Activated T-helper 17 cell treated with anti-CD3 and anti-CD28 coated beads, Interleukin-2, amount 50 U/mL, for 72 hours (primary cell): ENCODE results near the gene RALGAPA1. TPM values are rescaled to one million over a fixed set of nuclear protein-coding genes. Genes with fewer than 3 reads are reported as not detected.

Experiments
- ATAC-seq: fragments of 150-1000 bp; cut with Tn5 transposase; replicated peaks from 2 replicates; pipeline ENCODE4 v1.10.0; 2021; ENCODE audit warnings: mild to moderate bottlenecking, moderate library complexity
- H3K27ac Mint-ChIP-seq: one replicate; pipeline ENCODE4 v1.8.0; 2022; ENCODE audit warnings: mixed read lengths
- H3K27me3 Mint-ChIP-seq: one replicate; pipeline ENCODE4 v1.8.0; 2022; ENCODE audit warnings: mixed read lengths
- H3K36me3 Mint-ChIP-seq: one replicate; pipeline ENCODE4 v1.8.0; 2022; ENCODE audit warnings: low read depth, mild to moderate bottlenecking, mixed read lengths
- H3K4me1 Mint-ChIP-seq: one replicate; pipeline ENCODE4 v1.8.0; 2022; ENCODE audit warnings: mixed read lengths
- H3K4me3 Mint-ChIP-seq: one replicate; pipeline ENCODE4 v1.8.0; 2022; ENCODE audit warnings: mild to moderate bottlenecking, mixed read lengths
- H3K9me3 Mint-ChIP-seq: one replicate; pipeline ENCODE4 v1.8.0; 2022; ENCODE audit warnings: mixed read lengths
- total RNA-seq, 2 donors: library from RNA; stranded (reverse); gene quantifications; one replicate each; pipeline ENCODE4 v1.2.3, GENCODE V29; 2022

RALGAPA1 gene
- total RNA-seq, 2 donors from 2014 or later, result 32.8 to 36.5 TPM

DNA sequence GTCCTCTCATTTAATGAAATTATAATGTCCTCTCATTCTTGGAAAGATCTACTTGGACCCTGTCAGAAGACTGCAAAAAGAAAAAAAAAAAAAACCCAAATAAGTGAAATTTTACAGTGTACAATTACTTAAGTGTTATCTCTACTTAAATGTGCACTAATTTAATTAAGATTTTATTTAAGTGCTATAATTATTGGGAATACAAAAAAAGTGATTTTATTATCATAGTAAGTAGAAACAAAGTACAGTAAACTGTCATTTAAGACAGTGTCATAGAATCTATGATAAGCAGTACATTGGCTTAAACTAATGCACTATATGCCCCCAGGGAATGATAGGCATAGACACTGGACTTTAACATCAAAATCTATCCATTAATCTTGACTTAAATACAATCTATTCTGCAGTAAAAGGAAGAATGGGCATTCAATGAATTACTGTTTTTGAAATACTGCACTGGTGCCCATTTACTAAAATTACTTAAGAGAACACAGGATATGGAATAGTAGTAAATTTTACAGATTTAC, 251.8 kb downstream of the RALGAPA1 start:
- Mint-ChIP-seq H3K36me3 (no peaks in the 10 kb centered on the region), H3K27ac (no peak overlapping the region), H3K27me3 (no peaks in the 10 kb centered on the region), H3K9me3 (no peaks in the 10 kb centered on the region), H3K4me1 (no peaks in the 10 kb centered on the region), H3K4me3 (no peak overlapping the region)
- ATAC-seq, result no peak

DNA sequence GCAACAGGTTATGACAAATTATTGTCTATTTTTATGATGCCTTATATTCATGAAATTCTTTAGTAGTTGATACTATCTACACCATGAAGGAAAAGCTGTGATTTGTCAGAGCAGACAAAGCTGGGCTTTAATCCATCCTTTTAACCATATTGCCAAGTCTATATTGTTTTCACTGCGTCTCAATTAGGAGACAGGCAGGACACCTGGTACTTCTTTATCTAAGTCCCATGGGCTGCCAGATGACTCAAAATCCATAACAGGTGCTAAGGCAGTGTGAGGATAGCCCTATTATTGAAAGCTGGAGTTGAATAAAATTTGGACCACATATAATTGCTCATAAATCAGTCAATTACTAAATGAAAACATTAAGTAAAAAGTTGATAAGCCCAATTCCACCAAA, 252.5 kb downstream of the RALGAPA1 start:
- Mint-ChIP-seq H3K9me3 (no peaks in the 10 kb centered on the region), H3K4me3 (no peak overlapping the region), H3K4me1 (no peaks in the 10 kb centered on the region), H3K27me3 (no peaks in the 10 kb centered on the region), H3K36me3 (no peaks in the 10 kb centered on the region), H3K27ac (no peak overlapping the region)
- no peak for ATAC-seq

DNA sequence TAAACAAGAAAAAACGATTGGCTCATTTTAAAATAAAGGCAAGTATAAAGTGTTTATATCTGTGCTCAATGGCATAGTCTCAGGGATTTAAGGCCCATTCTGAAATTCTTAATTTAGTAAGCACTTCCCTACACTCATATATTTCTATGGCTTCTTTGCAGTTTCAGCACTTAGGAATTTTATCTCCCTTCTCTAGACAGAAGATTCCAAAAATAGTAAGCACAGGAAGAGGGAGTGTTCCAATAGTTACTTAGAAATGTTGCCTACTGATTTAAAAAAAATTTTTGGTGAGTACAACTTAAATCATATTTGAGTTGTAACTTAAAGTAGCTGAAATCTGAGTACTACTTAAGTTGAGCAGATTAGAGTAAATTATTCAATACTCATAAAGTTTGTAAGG, 255.3 kb downstream of the RALGAPA1 start:
- Mint-ChIP-seq H3K9me3 (no peaks in the 10 kb centered on the region), H3K36me3 (peaks cover 8% of the 10 kb centered on the region), H3K27me3 (no peaks in the 10 kb centered on the region), H3K4me1 (no peaks in the 10 kb centered on the region), H3K4me3 (no peak overlapping the region), H3K27ac (no peak overlapping the region)
- ATAC-seq, result no peak

DNA sequence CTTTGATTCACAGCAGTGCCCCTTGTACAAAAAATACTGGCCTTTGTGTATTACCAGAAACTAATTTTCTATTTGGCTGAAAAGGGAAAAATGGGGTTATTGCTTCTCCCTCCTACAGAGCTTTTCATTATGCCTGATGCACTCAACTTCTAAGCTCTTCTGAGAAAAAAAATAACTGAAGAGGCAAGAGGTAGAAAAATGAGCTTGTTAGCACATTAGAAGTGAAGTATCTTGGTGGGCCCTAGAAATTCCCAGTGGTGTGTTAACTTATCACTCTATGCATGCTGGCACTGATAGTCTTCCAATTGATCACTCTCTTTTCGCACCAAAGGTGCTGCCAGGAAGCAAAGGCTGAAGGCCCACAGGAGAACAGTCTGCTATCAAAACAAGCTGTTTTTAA, 258.0 kb downstream of the RALGAPA1 start:
- H3K9me3 Mint-ChIP-seq, result no peaks in the 10 kb centered on the region
- no peak overlapping the region for H3K4me3 Mint-ChIP-seq
- H3K4me1 Mint-ChIP-seq, result no peaks in the 10 kb centered on the region
- peaks cover 17% of the 10 kb centered on the region for H3K36me3 Mint-ChIP-seq
- ATAC-seq, result no peak
- no peak overlapping the region for H3K27ac Mint-ChIP-seq
- no peaks in the 10 kb centered on the region for H3K27me3 Mint-ChIP-seq

DNA sequence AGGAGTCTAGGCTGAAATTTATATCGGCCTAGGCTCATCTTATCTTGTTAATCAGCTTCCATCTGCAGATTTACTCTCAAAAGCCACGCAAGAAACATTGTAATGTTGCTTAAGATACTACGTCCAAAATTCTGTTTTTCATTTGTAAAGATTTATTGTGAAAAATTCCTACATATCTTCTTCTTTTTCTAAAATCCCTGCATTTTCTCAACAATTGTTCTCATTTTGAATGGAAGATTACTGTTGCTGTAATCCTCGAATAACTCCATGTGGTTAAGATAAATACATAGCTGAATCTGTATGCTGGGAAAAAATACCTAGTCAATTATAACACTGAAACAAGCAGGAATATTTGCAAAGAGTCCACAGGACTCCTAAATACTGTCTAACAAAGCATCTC, 259.5 kb downstream of the RALGAPA1 start:
- Mint-ChIP-seq H3K9me3 (no peaks in the 10 kb centered on the region), H3K4me1 (no peaks in the 10 kb centered on the region)

DNA sequence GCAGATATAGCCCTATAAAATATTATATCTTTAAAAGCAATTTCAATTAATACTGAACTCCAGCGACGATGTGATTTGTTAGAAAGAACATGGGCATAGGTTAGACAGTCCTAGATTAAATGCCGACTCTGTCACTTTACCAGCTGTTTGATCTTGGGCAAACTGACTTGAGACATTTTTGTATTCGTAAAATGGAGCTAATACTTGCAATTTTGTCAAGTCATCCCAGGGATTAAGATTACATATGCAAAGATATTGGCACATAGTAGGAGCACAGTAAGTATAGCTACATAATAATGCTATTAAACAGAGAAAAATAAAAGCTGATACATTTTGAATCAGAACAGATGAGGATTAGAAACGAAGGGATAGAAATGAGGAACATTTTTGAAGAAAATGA, 266.1 kb downstream of the RALGAPA1 start:
- Mint-ChIP-seq H3K27ac (no peak overlapping the region), H3K27me3 (no peaks in the 10 kb centered on the region), H3K4me3 (no peak overlapping the region), H3K36me3 (peaks cover 13% of the 10 kb centered on the region), H3K4me1 (no peaks in the 10 kb centered on the region), H3K9me3 (no peaks in the 10 kb centered on the region)
- ATAC-seq, result no peak

More for the DNA sequence above, 259.5 kb downstream of the RALGAPA1 start:
- H3K36me3 Mint-ChIP-seq, result peaks cover 17% of the 10 kb centered on the region
- H3K27ac Mint-ChIP-seq, result no peak overlapping the region
- ATAC-seq, result no peak
- H3K27me3 Mint-ChIP-seq, result no peaks in the 10 kb centered on the region
- H3K4me3 Mint-ChIP-seq, result no peak overlapping the region

DNA sequence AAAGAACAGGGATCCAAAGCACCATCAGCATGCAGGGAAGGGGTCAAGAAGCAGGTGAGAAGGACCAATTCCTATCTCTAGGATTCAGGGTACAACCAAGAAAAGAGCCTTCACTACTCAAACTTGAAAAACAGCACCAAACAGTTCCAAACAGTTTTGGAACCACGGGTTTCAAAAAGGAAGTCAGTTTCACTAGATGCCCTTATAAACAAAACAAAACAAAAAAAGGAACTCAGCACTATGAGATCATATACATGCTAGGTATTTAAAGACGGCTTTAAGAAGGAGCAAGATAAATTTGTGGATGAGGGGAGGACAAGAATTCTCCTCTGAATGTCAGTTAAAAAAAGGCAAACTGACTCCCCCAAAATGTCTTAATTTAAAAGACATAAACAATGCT, 269.1 kb downstream of the RALGAPA1 start:
- Mint-ChIP-seq H3K27me3 (peaks cover 8% of the 10 kb centered on the region), H3K27ac (no peak overlapping the region), H3K4me1 (no peaks in the 10 kb centered on the region), H3K9me3 (no peaks in the 10 kb centered on the region), H3K4me3 (no peak overlapping the region), H3K36me3 (peaks cover 23% of the 10 kb centered on the region)
- no peak for ATAC-seq

DNA sequence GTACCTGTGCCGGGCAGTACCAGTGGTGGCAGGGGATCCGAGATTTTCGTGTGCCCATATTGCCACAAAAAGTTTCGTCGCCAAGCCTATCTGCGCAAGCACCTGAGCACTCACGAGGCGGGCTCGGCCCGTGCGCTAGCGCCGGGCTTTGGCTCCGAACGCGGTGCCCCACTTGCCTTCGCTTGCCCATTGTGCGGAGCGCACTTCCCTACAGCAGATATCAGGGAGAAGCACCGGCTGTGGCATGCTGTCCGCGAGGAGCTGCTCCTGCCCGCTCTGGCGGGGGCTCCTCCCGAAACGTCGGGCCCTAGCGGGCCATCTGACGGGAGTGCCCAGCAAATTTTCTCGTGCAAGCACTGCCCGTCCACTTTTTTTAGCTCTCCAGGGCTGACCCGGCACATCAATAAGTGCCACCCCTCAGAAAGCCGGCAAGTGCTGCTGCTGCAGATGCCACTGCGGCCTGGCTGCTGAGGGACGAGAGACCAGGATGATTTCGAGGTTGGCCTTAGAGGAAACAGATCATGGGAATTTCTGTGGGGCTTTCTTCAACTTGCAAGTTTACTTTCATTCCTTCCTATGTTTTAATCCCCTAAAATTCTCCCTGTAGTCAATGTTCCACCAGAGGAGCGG, 273.5 kb downstream of the RALGAPA1 start:
- Mint-ChIP-seq H3K27ac (no peak overlapping the region), H3K4me1 (peaks cover 6% of the 10 kb centered on the region), H3K4me3 (peak overlapping the region; percentile 65), H3K27me3 (peaks cover 30% of the 10 kb centered on the region), H3K9me3 (no peaks in the 10 kb centered on the region), H3K36me3 (peaks cover 23% of the 10 kb centered on the region)
- ATAC-seq, result no peak

DNA sequence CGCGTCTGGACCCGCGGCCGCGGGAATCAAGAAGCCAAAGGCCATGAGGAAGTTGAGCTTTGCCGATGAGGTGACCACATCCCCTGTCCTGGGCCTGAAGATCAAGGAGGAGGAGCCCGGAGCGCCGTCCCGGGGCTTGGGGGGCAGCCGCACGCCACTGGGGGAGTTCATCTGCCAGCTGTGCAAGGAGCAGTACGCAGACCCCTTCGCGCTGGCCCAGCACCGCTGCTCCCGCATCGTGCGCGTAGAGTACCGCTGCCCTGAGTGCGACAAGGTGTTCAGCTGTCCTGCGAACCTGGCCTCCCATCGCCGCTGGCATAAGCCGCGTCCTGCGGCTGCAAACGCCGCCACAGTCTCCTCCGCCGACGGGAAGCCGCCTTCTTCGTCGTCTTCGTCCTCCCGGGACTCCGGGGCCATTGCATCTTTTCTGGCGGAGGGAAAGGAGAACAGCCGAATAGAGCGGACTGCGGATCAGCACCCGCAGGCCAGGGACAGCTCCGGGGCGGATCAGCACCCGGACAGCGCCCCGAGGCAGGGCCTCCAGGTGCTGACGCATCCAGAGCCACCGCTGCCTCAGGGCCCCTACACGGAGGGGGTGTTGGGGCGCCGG, 274.1 kb downstream of the RALGAPA1 start:
- H3K4me1 Mint-ChIP-seq, result peaks cover 6% of the 10 kb centered on the region
- H3K9me3 Mint-ChIP-seq, result no peaks in the 10 kb centered on the region
- H3K36me3 Mint-ChIP-seq, result peaks cover 22% of the 10 kb centered on the region
- peak; percentile 54 for ATAC-seq
- H3K27ac Mint-ChIP-seq, result no peak overlapping the region
- H3K4me3 Mint-ChIP-seq, result peak overlapping the region; percentile 65
- peaks cover 36% of the 10 kb centered on the region for H3K27me3 Mint-ChIP-seq

DNA sequence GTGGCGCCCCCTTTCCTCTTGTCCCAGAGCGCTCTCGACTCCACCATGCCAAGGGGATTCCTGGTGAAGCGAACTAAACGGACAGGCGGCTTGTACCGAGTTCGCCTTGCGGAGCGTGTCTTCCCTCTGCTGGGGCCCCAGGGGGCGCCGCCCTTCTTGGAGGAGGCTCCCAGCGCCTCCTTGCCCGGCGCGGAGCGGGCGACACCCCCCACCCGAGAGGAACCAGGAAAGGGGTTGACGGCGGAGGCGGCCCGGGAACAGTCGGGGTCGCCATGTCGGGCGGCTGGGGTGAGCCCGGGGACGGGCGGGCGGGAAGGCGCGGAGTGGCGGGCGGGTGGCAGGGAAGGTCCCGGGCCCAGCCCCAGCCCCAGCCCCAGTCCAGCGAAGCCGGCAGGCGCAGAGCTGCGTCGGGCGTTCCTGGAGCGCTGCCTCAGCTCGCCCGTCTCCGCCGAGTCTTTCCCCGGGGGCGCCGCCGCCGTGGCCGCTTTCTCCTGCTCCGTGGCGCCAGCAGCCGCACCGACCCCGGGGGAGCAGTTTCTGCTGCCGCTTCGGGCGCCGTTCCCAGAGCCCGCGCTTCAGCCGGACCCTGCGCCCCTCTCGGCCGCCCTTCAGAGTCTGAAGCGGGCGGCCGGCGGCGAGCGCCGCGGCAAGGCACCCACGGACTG, 274.8 kb downstream of the RALGAPA1 start:
- H3K27ac Mint-ChIP-seq, result no peak overlapping the region

DNA sequence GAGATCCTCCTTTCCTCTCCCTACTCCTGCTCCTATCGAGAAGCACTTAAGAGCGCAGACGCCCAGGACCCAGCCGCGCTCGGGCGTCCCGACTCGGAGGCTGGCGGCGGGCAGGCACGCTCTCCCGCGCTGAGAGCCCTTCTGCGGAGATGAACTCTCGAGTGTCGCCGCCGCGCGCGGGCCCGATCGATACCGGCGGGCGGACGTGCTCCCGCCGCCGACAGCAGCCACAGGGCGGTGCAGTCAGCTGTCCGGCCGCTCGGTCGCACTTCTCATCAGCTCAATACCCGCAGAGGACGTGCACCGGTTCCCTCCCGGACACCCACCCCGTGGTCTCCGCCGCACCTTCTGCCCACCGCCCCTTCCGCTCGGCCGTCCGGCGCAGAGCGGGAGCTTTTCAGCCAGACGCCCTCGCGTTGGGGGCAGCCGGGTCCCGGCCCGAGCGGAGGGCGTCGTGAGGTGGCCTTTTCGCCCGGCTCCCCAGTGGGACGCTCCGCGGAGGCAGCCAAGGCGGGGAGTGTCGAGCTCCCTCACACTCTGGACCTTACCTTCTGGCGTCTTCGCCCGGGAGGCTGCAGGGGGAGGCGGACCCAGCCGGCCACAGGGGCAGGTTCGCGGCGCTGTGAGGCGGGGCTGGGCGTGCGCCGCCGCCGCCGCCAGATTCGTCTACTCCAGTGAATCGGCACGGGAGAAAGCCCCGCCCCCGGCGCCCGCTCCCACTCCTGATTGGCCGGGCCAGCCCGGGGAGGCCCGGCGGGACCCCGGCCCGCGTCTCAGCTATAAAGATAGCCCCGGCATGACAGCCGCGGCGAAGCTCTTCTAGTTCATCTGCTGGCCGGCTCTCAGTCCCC, 275.5 kb downstream of the RALGAPA1 start, which contains the start of gene INSM2:
INSM2 (plus strand) TSS at position 808 of the 851 bp plus-strand sequence. CDS start 89 bp downstream, outside the sequence.
- Mint-ChIP-seq H3K9me3 (no peaks in the 10 kb centered on the region), H3K4me1 (peaks cover 6% of the 10 kb centered on the region), H3K36me3 (peaks cover 15% of the 10 kb centered on the region), H3K27me3 (peaks cover 50% of the 10 kb centered on the region), H3K4me3 (peak within 1 kb of the TSS; percentile 65), H3K27ac (no peak within 1 kb of the TSS)
- ATAC-seq, result peak; percentile 87

More for the DNA sequence above, 274.8 kb downstream of the RALGAPA1 start:
- Mint-ChIP-seq H3K27me3 (peaks cover 42% of the 10 kb centered on the region), H3K36me3 (peaks cover 15% of the 10 kb centered on the region), H3K9me3 (no peaks in the 10 kb centered on the region), H3K4me3 (peak overlapping the region; percentile 65), H3K4me1 (peaks cover 6% of the 10 kb centered on the region)
- peak; percentile 24 for ATAC-seq

DNA sequence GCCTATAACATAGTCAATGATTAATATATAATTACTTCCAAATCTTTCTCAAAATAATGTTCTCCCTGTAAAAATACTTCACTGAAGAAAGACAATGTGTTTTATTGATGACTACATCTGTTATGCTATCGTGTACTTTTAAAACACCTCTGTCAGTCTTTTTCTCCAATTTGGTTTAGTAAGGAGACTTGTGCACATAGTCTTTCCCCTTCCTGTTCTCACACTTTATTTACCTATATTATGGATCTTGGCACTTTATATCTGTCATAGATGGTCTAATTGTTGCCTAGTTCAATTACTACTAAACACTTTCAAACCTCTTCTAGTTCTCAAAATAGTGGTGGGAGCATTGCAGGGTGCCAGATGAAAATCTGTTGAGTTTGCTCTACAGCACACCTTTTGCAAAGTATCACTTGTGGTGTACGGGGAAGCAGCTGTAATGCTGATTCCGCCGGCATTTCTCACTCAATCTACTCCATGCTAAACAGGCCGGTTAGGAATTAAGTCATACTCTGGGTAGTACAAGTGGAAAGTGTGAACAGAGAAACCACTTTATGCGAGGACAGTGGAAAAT, 276.2 kb downstream of the RALGAPA1 start:
- H3K9me3 Mint-ChIP-seq, result no peaks in the 10 kb centered on the region
- peaks cover 57% of the 10 kb centered on the region for H3K27me3 Mint-ChIP-seq
- H3K27ac Mint-ChIP-seq, result no peak overlapping the region
- peaks cover 6% of the 10 kb centered on the region for H3K4me1 Mint-ChIP-seq
- peak overlapping the region; percentile 61 for H3K4me3 Mint-ChIP-seq
- peaks cover 10% of the 10 kb centered on the region for H3K36me3 Mint-ChIP-seq
- no peak for ATAC-seq

DNA sequence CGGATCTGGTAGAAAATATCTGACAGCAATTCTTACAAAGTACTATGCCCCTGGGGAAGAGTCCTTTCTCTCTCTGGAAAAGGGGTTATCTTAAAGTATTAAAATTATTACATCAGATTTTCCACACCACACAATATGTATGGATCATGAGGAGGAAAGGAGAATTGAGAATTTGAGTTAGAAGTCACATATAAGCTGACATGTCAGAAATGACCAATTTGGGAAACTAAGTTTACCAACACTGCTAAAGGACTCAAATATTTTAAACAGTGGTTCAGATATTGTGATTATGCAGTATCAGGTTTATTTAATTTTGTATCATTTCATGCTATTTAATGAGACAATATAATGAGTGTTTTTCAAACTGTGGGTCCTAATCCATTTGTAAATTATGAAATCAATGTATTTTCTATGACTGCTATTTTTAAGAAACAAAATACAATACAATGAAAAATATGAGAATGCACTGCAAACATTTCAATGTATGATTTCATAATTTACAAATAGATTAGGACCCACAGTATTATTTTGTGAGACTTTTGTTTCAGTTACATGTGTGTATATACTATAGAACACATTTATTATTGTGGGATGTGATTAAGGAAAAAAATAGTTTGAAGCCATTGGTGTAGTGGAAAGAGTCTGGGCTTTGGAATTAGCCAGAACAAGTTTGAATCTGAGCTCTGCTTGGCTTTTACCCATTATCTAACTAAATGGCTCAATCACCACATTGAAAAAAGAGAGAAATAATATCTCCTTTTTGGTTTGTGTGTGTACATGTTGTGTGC, 276.9 kb downstream of the RALGAPA1 start:
- H3K4me1 Mint-ChIP-seq, result peaks cover 6% of the 10 kb centered on the region
- no peak overlapping the region for H3K27ac Mint-ChIP-seq
- H3K4me3 Mint-ChIP-seq, result peak overlapping the region; percentile 61
- peaks cover 4% of the 10 kb centered on the region for H3K36me3 Mint-ChIP-seq
- H3K27me3 Mint-ChIP-seq, result peaks cover 58% of the 10 kb centered on the region
- no peak for ATAC-seq
- no peaks in the 10 kb centered on the region for H3K9me3 Mint-ChIP-seq
